Smooth muscle cell (in vitro differentiated cells): ENCODE measurements around the gene TGM2. TPM values are rescaled to one million over a fixed set of nuclear protein-coding genes. Genes with fewer than 3 reads are reported as not detected.

Source experiments
- DNase-seq: peaks from one replicate; lab custom pipeline; 2025; ENCODE audit not compliant: unreplicated experiment; lab: John Stamatoyannopoulos, UW
- H2AFZ ChIP-seq: fragments of 200-600 bp; sonication (generic); 2 replicates; pipeline ENCODE4 v1.6.0; 2016; ENCODE audit warnings: antibody characterized with exemption, low read depth, mild to moderate bottlenecking
- H3F3A ChIP-seq: fragments of 200-600 bp; sonication (generic); 2 replicates; pipeline ENCODE4 v1.6.0; 2017; ENCODE audit warnings: antibody characterized with exemption, low read depth
- H3K27ac ChIP-seq: fragments of 200-600 bp; sonication (generic); 2 replicates; pipeline ENCODE4 v1.5.1; 2016; ENCODE audit warnings: low read depth, mild to moderate bottlenecking
- H3K27me3 ChIP-seq: fragments of 200-600 bp; sonication (generic); 2 replicates; pipeline ENCODE4 v1.6.1; 2016; ENCODE audit warnings: low read depth, mild to moderate bottlenecking
- H3K36me3 ChIP-seq: fragments of 200-600 bp; sonication (generic); 2 replicates; pipeline ENCODE4 v1.5.1; 2016; ENCODE audit warnings: low read depth
- H3K4me1 ChIP-seq: fragments of 200-600 bp; sonication (generic); 2 replicates; pipeline ENCODE4 v1.5.1; 2016; ENCODE audit warnings: low read depth
- H3K4me2 ChIP-seq: fragments of 200-600 bp; sonication (generic); 2 replicates; pipeline ENCODE4 v1.6.0; 2016; ENCODE audit warnings: mild to moderate bottlenecking
- H3K4me3 ChIP-seq: fragments of 200-600 bp; sonication (generic); 2 replicates; pipeline ENCODE4 v1.5.1; 2016; ENCODE audit warnings: mild to moderate bottlenecking
- H3K79me2 ChIP-seq: fragments of 200-600 bp; sonication (generic); 2 replicates; pipeline ENCODE4 v1.6.0; 2016; ENCODE audit warnings: low read depth, mild to moderate bottlenecking
- H3K9ac ChIP-seq: fragments of 200-600 bp; sonication (generic); 2 replicates; pipeline ENCODE4 v1.6.0; 2016; ENCODE audit warnings: low read depth
- H3K9me3 ChIP-seq: fragments of 200-600 bp; sonication (generic); replicated peaks from 2 replicates; pipeline ENCODE4 v1.5.1; 2016; ENCODE audit warnings: low read depth
- H4K20me1 ChIP-seq: fragments of 200-600 bp; sonication (generic); 2 replicates; pipeline ENCODE4 v1.6.0; 2016; ENCODE audit warnings: low read depth
- CTCF ChIP-seq: fragments of 200-600 bp; sonication (generic); IDR thresholded peaks from 2 replicates; pipeline ENCODE4 v1.5.1; 2017; ENCODE audit warnings: borderline replicate concordance, mild to moderate bottlenecking, antibody characterized with exemption; ENCODE audit not compliant: insufficient read depth, poor library complexity, severe bottlenecking
- WGBS: methylation state at CpG from one replicate; pipeline ENCODE4 v1.1.7; 2016; ENCODE audit warnings: low lambda C conversion rate; 5-methylcytosine and 5-hydroxymethylcytosine counted together
- polyA plus RNA-seq: library from polyadenylated mRNA; unstranded; fragments of >200 nt; fragmentation: Nextera tagmentation; extraction: Ambion mirVana; gene quantifications from 2 replicates; pipeline ENCODE4 v1.2.1, GENCODE V29; 2016
- total RNA-seq: library from RNA; depleted of rRNA; stranded (reverse); fragments of >200 nt; gene quantifications from 2 replicates; pipeline ENCODE4 v1.2.3, GENCODE V29; 2014

TGM2 gene
- total and polyA plus RNA-seq, 2 experiments from 2014 or later: 41.7 to 72.0 TPM

- no peak for TF ChIP-seq CTCF
- Histone ChIP-seq H3K9me3 (no peaks in the 10 kb centered on the region), H3K36me3 (no peaks in the 10 kb centered on the region), H3K4me3 (no peak overlapping the region), H4K20me1 (no peaks in the 10 kb centered on the region), H3K4me2 (no peak overlapping the region), H3K79me2 (no peaks in the 10 kb centered on the region), H3K27me3 (no peaks in the 10 kb centered on the region), H2AFZ (no peak overlapping the region), H3F3A (peaks cover 21% of the 10 kb centered on the region), H3K27ac (peak overlapping the region; percentile 72), H3K4me1 (no peaks in the 10 kb centered on the region), H3K9ac (no peak overlapping the region)
- no peak for DNase-seq
- WGBS: 98% methylated on average over 6 of the region's 6 CpGs
Measured at GRCh38 chr20:38169636-38170193, 4.6 kb upstream of the TGM2 start.

GRCh38 chr20:38168791-38169589, 3.9 kb upstream of the TGM2 start:
- DNase-seq: no peak
- no peak for TF ChIP-seq CTCF
- peak overlapping the region; percentile 0 for H3K9ac ChIP-seq
- no peaks in the 10 kb centered on the region for H3K79me2 ChIP-seq
- 77% methylated on average over 8 of the region's 8 CpGs for WGBS
- H3K4me2 ChIP-seq: no peak overlapping the region
- peak overlapping the region; percentile 67 for H3K27ac ChIP-seq
- H2AFZ ChIP-seq: no peak overlapping the region
- H3K27me3 ChIP-seq: no peaks in the 10 kb centered on the region
- no peak overlapping the region for H3K4me3 ChIP-seq
- H4K20me1 ChIP-seq: no peaks in the 10 kb centered on the region
- no peaks in the 10 kb centered on the region for H3K36me3 ChIP-seq
- no peaks in the 10 kb centered on the region for H3K9me3 ChIP-seq
- H3K4me1 ChIP-seq: no peaks in the 10 kb centered on the region
- peaks cover 21% of the 10 kb centered on the region for H3F3A ChIP-seq

- no peak for TF ChIP-seq CTCF
- H4K20me1 ChIP-seq: no peaks in the 10 kb centered on the region
- 46% methylated on average over 7 of the region's 7 CpGs for WGBS
- no peak overlapping the region for H2AFZ ChIP-seq
- no peaks in the 10 kb centered on the region for H3K36me3 ChIP-seq
- no peak for DNase-seq
- H3K9ac ChIP-seq: peak overlapping the region; percentile 0
- no peak overlapping the region for H3K4me3 ChIP-seq
- no peaks in the 10 kb centered on the region for H3K27me3 ChIP-seq
- no peaks in the 10 kb centered on the region for H3K4me1 ChIP-seq
- no peaks in the 10 kb centered on the region for H3K9me3 ChIP-seq
- peaks cover 21% of the 10 kb centered on the region for H3F3A ChIP-seq
- H3K4me2 ChIP-seq: peak overlapping the region; percentile 29
- peak overlapping the region; percentile 67 for H3K27ac ChIP-seq
- no peaks in the 10 kb centered on the region for H3K79me2 ChIP-seq
Measured at GRCh38 chr20:38167851-38168760, 3.0 kb upstream of the TGM2 start.
